AG10803 (cell line): Measurements from ENCODE around the gene ZNF830.
"Not testable (repeated sequence)": the region's sequence is repeated elsewhere in the genome, so short reads cannot be mapped to it uniquely, and the experiment has no call there.

Source experiments
- DNase-seq: peaks from one replicate; pipeline ENCODE4 v3.0.0; 2010; ENCODE audit warnings: low read depth
- H3K4me3 ChIP-seq: 2 replicates; pipeline ENCODE4 v1.5.1; 2011; ENCODE audit warnings: mild to moderate bottlenecking, low read length, control low read depth
- CTCF ChIP-seq: conservative IDR thresholded peaks from 2 replicates; pipeline ENCODE4 v1.5.1; 2011; ENCODE audit warnings: mild to moderate bottlenecking, low read length, control low read depth, inconsistent platforms

The ZNF830 gene

GRCh38 chr17:34990921-34991365 lies 29.6 kb downstream of the ZNF830 start:
- peak; percentile 12 for DNase-seq
- H3K4me3 ChIP-seq: no peak overlapping the region
- TF ChIP-seq CTCF: no peak

- DNase-seq: no peak
- H3K4me3 ChIP-seq: no peak overlapping the region
- TF ChIP-seq CTCF: no peak
Observed at GRCh38 chr17:34991606-34992005, 30.3 kb downstream of the ZNF830 start.

GRCh38 chr17:34993031-34993430 lies 31.7 kb downstream of the ZNF830 start:
- TF ChIP-seq CTCF: no peak
- no peak overlapping the region for H3K4me3 ChIP-seq
- peak; percentile 16 for DNase-seq

GRCh38 chr17:34996422-34997285 lies 35.3 kb downstream of the ZNF830 start:
- DNase-seq: no peak
- TF ChIP-seq CTCF: no peak

GRCh38 chr17:34997355-34997862 lies 36.1 kb downstream of the ZNF830 start:
- DNase-seq: peak; percentile 60
- H3K4me3 ChIP-seq: no peak overlapping the region
- TF ChIP-seq CTCF: no peak

More at GRCh38 chr17:34996422-34997285, 35.3 kb downstream of the ZNF830 start:
- H3K4me3 ChIP-seq: no peak overlapping the region

- peak; percentile 92 for TF ChIP-seq CTCF
- DNase-seq: peak; percentile 63
- H3K4me3 ChIP-seq: no peak overlapping the region
Observed at GRCh38 chr17:34998205-34998604, 36.9 kb downstream of the ZNF830 start.

GRCh38 chr17:34999456-34999855 lies 38.1 kb downstream of the ZNF830 start:
- DNase-seq: no peak
- H3K4me3 ChIP-seq: no peak overlapping the region
- TF ChIP-seq CTCF: no peak

GRCh38 chr17:35000965-35001364 lies 39.6 kb downstream of the ZNF830 start:
- not testable (repeated sequence) for H3K4me3 ChIP-seq, DNase-seq
